HepG2 (cell line): Measurements from ENCODE around the gene RECQL5. TPM values are rescaled to one million over a fixed set of nuclear protein-coding genes. Genes with fewer than 3 reads are reported as not detected.

Experiments used
- GPN1 ChIP-seq: sonication (generic); formaldehyde crosslinking; IDR thresholded peaks from 2 replicates; pipeline ENCODE4 v1.5.1; 2020; ENCODE audit warnings: missing genetic modification reagents, borderline replicate concordance
- HIC2 ChIP-seq: sonication (generic); formaldehyde crosslinking; IDR thresholded peaks from 2 replicates; pipeline ENCODE4 v1.9.0; 2022; ENCODE audit warnings: low read depth, missing genetic modification reagents
- HMGXB3 ChIP-seq: sonication (generic); formaldehyde crosslinking; IDR thresholded peaks from 2 replicates; pipeline ENCODE4 v1.4.0; 2020; ENCODE audit warnings: missing genetic modification reagents, borderline replicate concordance
- REXO4 ChIP-seq: sonication (generic); formaldehyde crosslinking; IDR thresholded peaks from 2 replicates; pipeline ENCODE4 v1.8.0; 2022; ENCODE audit warnings: missing genetic modification reagents, mild to moderate bottlenecking, borderline replicate concordance
- SNAPC2 ChIP-seq: sonication (generic); formaldehyde crosslinking; IDR thresholded peaks from 2 replicates; pipeline ENCODE4 v1.8.1; 2022; ENCODE audit warnings: mild to moderate bottlenecking, missing genetic modification reagents
- ZBTB3 ChIP-seq: sonication (generic); formaldehyde crosslinking; IDR thresholded peaks from 2 replicates; pipeline ENCODE4 v1.4.0; 2020; ENCODE audit warnings: low read depth, mild to moderate bottlenecking, moderate library complexity, missing genetic modification reagents, borderline replicate concordance
- ZGPAT ChIP-seq: IDR thresholded peaks from 2 replicates; pipeline ENCODE4 v1.6.1; 2016; ENCODE audit warnings: mild to moderate bottlenecking
- ZNF484 ChIP-seq: sonication (generic); formaldehyde crosslinking; IDR thresholded peaks from 2 replicates; pipeline ENCODE4 v1.5.1; 2020; ENCODE audit warnings: mild to moderate bottlenecking, low read depth, missing genetic modification reagents, borderline replicate concordance
- ZUFSP ChIP-seq: sonication (generic); formaldehyde crosslinking; IDR thresholded peaks from 2 replicates; pipeline ENCODE4 v1.9.0; 2021; ENCODE audit warnings: missing genetic modification reagents, mild to moderate bottlenecking, borderline replicate concordance
- polyA plus RNA-seq, 8 experiments: library from polyadenylated mRNA; depleted of rRNA in 3 of 8; stranded (reverse) in 7 of 8; unstranded in 1 of 8; fragments of >200 nt; fragmentation: Illumina TruSeq in 4 of 8; extraction: Trizol in 4 of 8; gene quantifications; 2 replicates each; pipeline versions ENCODE4 v1.2.1 to v1.2.3, GENCODE V29; 2011 to 2016; ENCODE audit warnings: low read depth in 4 of 8, missing spikeins in 1 of 8, mixed read lengths in 1 of 8; ENCODE audit not compliant: insufficient read depth in 1 of 8
- total RNA-seq, 5 experiments: library from RNA; depleted of rRNA; stranded (reverse); fragments of >200 nt; fragmentation: Illumina TruSeq; extraction: Trizol; gene quantifications; 2 replicates each; pipeline ENCODE4 v1.2.3, GENCODE V29; 2016; ENCODE audit warnings: low read depth in 1 of 5
- TF ChIP-seq, protein P1 (sequence below): sonication (generic); formaldehyde crosslinking; IDR thresholded peaks from 2 replicates; pipeline ENCODE4 v1.5.1; 2020; ENCODE audit warnings: missing genetic modification reagents, mild to moderate bottlenecking, borderline replicate concordance
- TF ChIP-seq, protein P2 (sequence below): sonication (generic); formaldehyde crosslinking; IDR thresholded peaks from 2 replicates; pipeline ENCODE4 v1.8.1; 2023; ENCODE audit warnings: mild to moderate bottlenecking, missing genetic modification reagents

Gene RECQL5
- total and polyA plus RNA-seq, 2 of the 13 experiments (the other 11 are each of a cell fraction or from before 2014, with no cell fraction given): 27.7 to 32.0 TPM

DNA sequence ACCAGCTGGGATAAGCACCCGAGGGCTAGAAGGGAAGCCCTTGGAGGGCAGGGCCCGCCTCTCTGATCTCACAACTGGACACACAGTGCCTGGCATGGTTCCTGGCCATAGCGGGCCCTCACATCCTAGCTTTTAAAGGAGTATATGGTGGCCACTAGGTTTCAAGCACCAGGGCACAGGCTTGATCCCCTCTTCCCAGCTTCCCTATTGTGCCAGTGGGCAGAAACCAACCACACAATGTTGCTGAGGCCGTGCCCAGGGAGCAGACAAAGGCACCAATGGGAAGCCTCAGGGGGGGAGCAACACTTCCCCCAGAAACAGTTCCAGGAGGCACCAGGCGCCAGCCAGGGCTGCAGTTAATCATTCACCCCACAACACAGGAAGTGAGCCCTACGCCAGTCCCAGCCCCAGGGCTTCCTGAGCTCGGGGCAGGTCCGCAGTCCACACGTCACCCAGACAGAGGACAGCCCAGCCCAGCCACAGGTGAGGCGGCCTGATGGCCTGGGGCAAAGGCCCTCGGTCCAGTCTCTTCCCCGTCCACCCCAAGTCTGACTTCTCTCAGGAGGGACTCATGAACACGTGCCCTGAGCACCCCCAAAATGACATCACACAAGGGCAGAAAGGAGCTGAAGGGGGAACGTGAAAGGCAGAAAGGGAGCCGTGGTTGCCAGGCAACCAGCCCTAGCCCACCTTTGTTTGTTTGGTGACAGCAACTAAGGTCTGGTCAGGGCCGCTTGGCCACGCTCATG is 20.9 kb downstream of the RECQL5 start (continued):
- TF ChIP-seq ZGPAT: peak; percentile 75
- TF ChIP-seq GPN1: no peak
- TF ChIP-seq ZUFSP: no peak
- TF ChIP-seq ZNF484 (CRISPR knock-in tag): no peak
- TF ChIP-seq, protein P1, sequence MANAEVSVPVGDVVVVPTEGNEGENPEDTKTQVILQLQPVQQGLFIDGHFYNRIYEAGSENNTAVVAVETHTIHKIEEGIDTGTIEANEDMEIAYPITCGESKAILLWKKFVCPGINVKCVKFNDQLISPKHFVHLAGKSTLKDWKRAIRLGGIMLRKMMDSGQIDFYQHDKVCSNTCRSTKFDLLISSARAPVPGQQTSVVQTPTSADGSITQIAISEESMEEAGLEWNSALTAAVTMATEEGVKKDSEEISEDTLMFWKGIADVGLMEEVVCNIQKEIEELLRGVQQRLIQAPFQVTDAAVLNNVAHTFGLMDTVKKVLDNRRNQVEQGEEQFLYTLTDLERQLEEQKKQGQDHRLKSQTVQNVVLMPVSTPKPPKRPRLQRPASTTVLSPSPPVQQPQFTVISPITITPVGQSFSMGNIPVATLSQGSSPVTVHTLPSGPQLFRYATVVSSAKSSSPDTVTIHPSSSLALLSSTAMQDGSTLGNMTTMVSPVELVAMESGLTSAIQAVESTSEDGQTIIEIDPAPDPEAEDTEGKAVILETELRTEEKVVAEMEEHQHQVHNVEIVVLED (CRISPR knock-in tag): peak; percentile 75; the same call in 1 of the 2 replicates
- TF ChIP-seq, protein P2, sequence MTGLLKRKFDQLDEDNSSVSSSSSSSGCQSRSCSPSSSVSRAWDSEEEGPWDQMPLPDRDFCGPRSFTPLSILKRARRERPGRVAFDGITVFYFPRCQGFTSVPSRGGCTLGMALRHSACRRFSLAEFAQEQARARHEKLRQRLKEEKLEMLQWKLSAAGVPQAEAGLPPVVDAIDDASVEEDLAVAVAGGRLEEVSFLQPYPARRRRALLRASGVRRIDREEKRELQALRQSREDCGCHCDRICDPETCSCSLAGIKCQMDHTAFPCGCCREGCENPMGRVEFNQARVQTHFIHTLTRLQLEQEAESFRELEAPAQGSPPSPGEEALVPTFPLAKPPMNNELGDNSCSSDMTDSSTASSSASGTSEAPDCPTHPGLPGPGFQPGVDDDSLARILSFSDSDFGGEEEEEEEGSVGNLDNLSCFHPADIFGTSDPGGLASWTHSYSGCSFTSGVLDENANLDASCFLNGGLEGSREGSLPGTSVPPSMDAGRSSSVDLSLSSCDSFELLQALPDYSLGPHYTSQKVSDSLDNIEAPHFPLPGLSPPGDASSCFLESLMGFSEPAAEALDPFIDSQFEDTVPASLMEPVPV (CRISPR knock-in tag): peak; percentile 64; the same call in 1 of the 2 replicates
- TF ChIP-seq REXO4: no peak
- TF ChIP-seq ZBTB3 (CRISPR knock-in tag): no peak
- no peak for TF ChIP-seq SNAPC2 (CRISPR knock-in tag)
- TF ChIP-seq HIC2: peak; percentile 89
- TF ChIP-seq HMGXB3: peak; percentile 66; the same call in 1 of the 2 replicates
